ENCODE measurements around the gene GPR161.
"Not testable (repeated sequence)": the region's sequence is repeated elsewhere in the genome, so short reads cannot be mapped to it uniquely, and the experiment has no call there.

The GPR161 gene

GRCh38 chr1:168136709-168137514 is at the start of gene GPR161:
Gene GPR161, minus strand, starts transcription at chr1:168136930. Its CDS starts 32,080 bp downstream, at chr1:168104850.
- H3K9me3 ChIP-seq (ENCODE audit: control insufficient read depth, insufficient read depth, low read depth, low read length), result no peaks in the 10 kb centered on the region
- H3K9ac ChIP-seq (ENCODE audit: low read length), result peak within 1 kb of the TSS; percentile 57
- peaks cover 27% of the 10 kb centered on the region for H3K27me3 ChIP-seq (ENCODE audit: control insufficient read depth, insufficient read depth, low read length)
- no peaks in the 10 kb centered on the region for H3K36me3 ChIP-seq (ENCODE audit: control insufficient read depth, insufficient read depth, low read length)
- peak within 1 kb of the TSS; percentile 77 for H3K4me3 ChIP-seq (ENCODE audit: low read depth, low read length)
- no peak within 1 kb of the TSS for H3K27ac ChIP-seq (ENCODE audit: low read depth, low read length)
- H3K4me1 ChIP-seq (ENCODE audit: control insufficient read depth, insufficient read depth, low read length), result peaks cover 14% of the 10 kb centered on the region

- not testable (repeated sequence) for H3K9me3 ChIP-seq (ENCODE audit: control insufficient read depth, insufficient read depth, low read depth, low read length); H3K9ac ChIP-seq (ENCODE audit: low read length); H3K27ac ChIP-seq (ENCODE audit: low read depth, low read length); H3K27me3 ChIP-seq (ENCODE audit: control insufficient read depth, insufficient read depth, low read length); H3K36me3 ChIP-seq (ENCODE audit: control insufficient read depth, insufficient read depth, low read length); H3K4me1 ChIP-seq (ENCODE audit: control insufficient read depth, insufficient read depth, low read length); H3K4me3 ChIP-seq (ENCODE audit: low read depth, low read length)
Measured at GRCh38 chr1:168181063-168181720, 44.5 kb upstream of the GPR161 start.

- H3K4me1 ChIP-seq (ENCODE audit: control insufficient read depth, insufficient read depth, low read length), result peaks cover 9% of the 10 kb centered on the region
- no peak overlapping the region for H3K27ac ChIP-seq (ENCODE audit: low read depth, low read length)
- no peaks in the 10 kb centered on the region for H3K36me3 ChIP-seq (ENCODE audit: control insufficient read depth, insufficient read depth, low read length)
- H3K27me3 ChIP-seq (ENCODE audit: control insufficient read depth, insufficient read depth, low read length), result no peaks in the 10 kb centered on the region
- no peaks in the 10 kb centered on the region for H3K9me3 ChIP-seq (ENCODE audit: control insufficient read depth, insufficient read depth, low read depth, low read length)
- H3K9ac ChIP-seq (ENCODE audit: low read length), result peak overlapping the region; percentile 17
- H3K4me3 ChIP-seq (ENCODE audit: low read depth, low read length), result peak overlapping the region; percentile 85
Measured at GRCh38 chr1:168180148-168180524, 43.4 kb upstream of the GPR161 start.

GRCh38 chr1:168179438-168180147 is 42.9 kb upstream of the GPR161 start:
- Histone ChIP-seq H3K4me3 (ENCODE audit: low read depth, low read length) (peak overlapping the region; percentile 85), H3K9me3 (ENCODE audit: control insufficient read depth, insufficient read depth, low read depth, low read length) (no peaks in the 10 kb centered on the region), H3K27ac (ENCODE audit: low read depth, low read length) (no peak overlapping the region), H3K27me3 (ENCODE audit: control insufficient read depth, insufficient read depth, low read length) (no peaks in the 10 kb centered on the region), H3K4me1 (ENCODE audit: control insufficient read depth, insufficient read depth, low read length) (peaks cover 9% of the 10 kb centered on the region), H3K36me3 (ENCODE audit: control insufficient read depth, insufficient read depth, low read length) (no peaks in the 10 kb centered on the region), H3K9ac (ENCODE audit: low read length) (peak overlapping the region; percentile 76)

GRCh38 chr1:168178638-168179437 is 42.1 kb upstream of the GPR161 start, which contains the start of gene TIPRL:
Gene TIPRL, plus strand, starts transcription at chr1:168178962. Its CDS starts 116 bp downstream, at chr1:168179078.
- Histone ChIP-seq H3K4me1 (ENCODE audit: control insufficient read depth, insufficient read depth, low read length) (peaks cover 9% of the 10 kb centered on the region), H3K9ac (ENCODE audit: low read length) (peak within 1 kb of the TSS; percentile 76)

GRCh38 chr1:168178227-168178637 is 41.5 kb upstream of the GPR161 start:
- Histone ChIP-seq H3K27ac (ENCODE audit: low read depth, low read length) (no peak overlapping the region), H3K4me3 (ENCODE audit: low read depth, low read length) (peak overlapping the region; percentile 85), H3K27me3 (ENCODE audit: control insufficient read depth, insufficient read depth, low read length) (no peaks in the 10 kb centered on the region), H3K9me3 (ENCODE audit: control insufficient read depth, insufficient read depth, low read depth, low read length) (no peaks in the 10 kb centered on the region), H3K36me3 (ENCODE audit: control insufficient read depth, insufficient read depth, low read length) (no peaks in the 10 kb centered on the region), H3K4me1 (ENCODE audit: control insufficient read depth, insufficient read depth, low read length) (peaks cover 9% of the 10 kb centered on the region), H3K9ac (ENCODE audit: low read length) (peak overlapping the region; percentile 18)

More at GRCh38 chr1:168178638-168179437, 42.1 kb upstream of the GPR161 start, which contains the start of gene TIPRL:
- Histone ChIP-seq H3K27ac (ENCODE audit: low read depth, low read length) (peak within 1 kb of the TSS; percentile 24; the same call in 1 of the 2 replicates), H3K27me3 (ENCODE audit: control insufficient read depth, insufficient read depth, low read length) (no peaks in the 10 kb centered on the region), H3K9me3 (ENCODE audit: control insufficient read depth, insufficient read depth, low read depth, low read length) (no peaks in the 10 kb centered on the region), H3K36me3 (ENCODE audit: control insufficient read depth, insufficient read depth, low read length) (no peaks in the 10 kb centered on the region), H3K4me3 (ENCODE audit: low read depth, low read length) (peak within 1 kb of the TSS; percentile 85)

GRCh38 chr1:168172250-168172915 is 35.7 kb upstream of the GPR161 start:
- H3K27ac ChIP-seq (ENCODE audit: low read depth, low read length), result no peak overlapping the region
- H3K9me3 ChIP-seq (ENCODE audit: control insufficient read depth, insufficient read depth, low read depth, low read length), result no peaks in the 10 kb centered on the region
- H3K27me3 ChIP-seq (ENCODE audit: control insufficient read depth, insufficient read depth, low read length), result no peaks in the 10 kb centered on the region
- no peak overlapping the region for H3K9ac ChIP-seq (ENCODE audit: low read length)
- H3K4me3 ChIP-seq (ENCODE audit: low read depth, low read length), result no peak overlapping the region
- H3K36me3 ChIP-seq (ENCODE audit: control insufficient read depth, insufficient read depth, low read length), result no peaks in the 10 kb centered on the region
- no peaks in the 10 kb centered on the region for H3K4me1 ChIP-seq (ENCODE audit: control insufficient read depth, insufficient read depth, low read length)

- Histone ChIP-seq H3K27me3 (ENCODE audit: control insufficient read depth, insufficient read depth, low read length) (no peaks in the 10 kb centered on the region), H3K36me3 (ENCODE audit: control insufficient read depth, insufficient read depth, low read length) (no peaks in the 10 kb centered on the region), H3K27ac (ENCODE audit: low read depth, low read length) (no peak overlapping the region), H3K4me3 (ENCODE audit: low read depth, low read length) (no peak overlapping the region), H3K9ac (ENCODE audit: low read length) (no peak overlapping the region), H3K9me3 (ENCODE audit: control insufficient read depth, insufficient read depth, low read depth, low read length) (no peaks in the 10 kb centered on the region), H3K4me1 (ENCODE audit: control insufficient read depth, insufficient read depth, low read length) (no peaks in the 10 kb centered on the region)
Measured at GRCh38 chr1:168170564-168171508, 34.1 kb upstream of the GPR161 start.

GRCh38 chr1:168167806-168168205 is 31.1 kb upstream of the GPR161 start:
- Histone ChIP-seq H3K36me3 (ENCODE audit: control insufficient read depth, insufficient read depth, low read length) (no peaks in the 10 kb centered on the region), H3K27ac (ENCODE audit: low read depth, low read length) (no peak overlapping the region), H3K9ac (ENCODE audit: low read length) (no peak overlapping the region), H3K4me1 (ENCODE audit: control insufficient read depth, insufficient read depth, low read length) (no peaks in the 10 kb centered on the region), H3K27me3 (ENCODE audit: control insufficient read depth, insufficient read depth, low read length) (no peaks in the 10 kb centered on the region), H3K4me3 (ENCODE audit: low read depth, low read length) (no peak overlapping the region), H3K9me3 (ENCODE audit: control insufficient read depth, insufficient read depth, low read depth, low read length) (no peaks in the 10 kb centered on the region)
